Rectal smooth muscle tissue (tissue), 1 donor: ENCODE measurements around the gene NEK1.

Experiments
- H3K27ac ChIP-seq: one replicate; pipeline ENCODE4 v1.7.0; 2013; ENCODE audit warnings: low read depth, low read length, inconsistent platforms
- H3K27me3 ChIP-seq: one replicate; pipeline ENCODE4 v1.7.0; 2013; ENCODE audit warnings: low read length; ENCODE audit not compliant: control insufficient read depth, insufficient read depth
- H3K36me3 ChIP-seq: one replicate; pipeline ENCODE4 v1.7.0; 2013; ENCODE audit warnings: low read length; ENCODE audit not compliant: control insufficient read depth, insufficient read depth
- H3K4me1 ChIP-seq: one replicate; pipeline ENCODE4 v1.7.0; 2013; ENCODE audit warnings: low read length; ENCODE audit not compliant: control insufficient read depth, insufficient read depth
- H3K4me3 ChIP-seq: one replicate; pipeline ENCODE4 v1.7.0; 2013; ENCODE audit warnings: low read length
- H3K9ac ChIP-seq: one replicate; pipeline ENCODE4 v1.7.0; 2013; ENCODE audit warnings: low read length

NEK1 gene

GRCh38 chr4:169352360-169352759, 260.0 kb downstream of the NEK1 start:
- Histone ChIP-seq H3K27me3 (no peaks in the 10 kb centered on the region), H3K36me3 (no peaks in the 10 kb centered on the region), H3K4me3 (no peak overlapping the region), H3K27ac (no peak overlapping the region), H3K9ac (no peak overlapping the region), H3K4me1 (no peaks in the 10 kb centered on the region)

- no peak overlapping the region for H3K27ac ChIP-seq
- H3K4me3 ChIP-seq = no peak overlapping the region
- no peaks in the 10 kb centered on the region for H3K36me3 ChIP-seq
- H3K9ac ChIP-seq = no peak overlapping the region
- no peaks in the 10 kb centered on the region for H3K27me3 ChIP-seq
- H3K4me1 ChIP-seq = no peaks in the 10 kb centered on the region
These were observed 260.5 kb downstream of the NEK1 start for GRCh38 chr4:169351872-169352271.

- H3K36me3 ChIP-seq = no peaks in the 10 kb centered on the region
- no peak overlapping the region for H3K4me3 ChIP-seq
- H3K9ac ChIP-seq = no peak overlapping the region
- no peaks in the 10 kb centered on the region for H3K27me3 ChIP-seq
- H3K4me1 ChIP-seq = no peaks in the 10 kb centered on the region
- H3K27ac ChIP-seq = no peak overlapping the region
These were observed 263.8 kb downstream of the NEK1 start for GRCh38 chr4:169348541-169348940.

- H3K27ac ChIP-seq = no peak overlapping the region
- H3K36me3 ChIP-seq = no peaks in the 10 kb centered on the region
- no peak overlapping the region for H3K9ac ChIP-seq
- no peaks in the 10 kb centered on the region for H3K27me3 ChIP-seq
- H3K4me1 ChIP-seq = no peaks in the 10 kb centered on the region
- no peak overlapping the region for H3K4me3 ChIP-seq
These were observed 265.5 kb downstream of the NEK1 start for GRCh38 chr4:169346840-169347239.

- Histone ChIP-seq H3K4me1 (no peaks in the 10 kb centered on the region), H3K27me3 (no peaks in the 10 kb centered on the region), H3K4me3 (no peak overlapping the region), H3K36me3 (no peaks in the 10 kb centered on the region), H3K27ac (no peak overlapping the region), H3K9ac (no peak overlapping the region)
These were observed 267.1 kb downstream of the NEK1 start for GRCh38 chr4:169345316-169345721.
